ENCODE data around the gene AFF1.

AFF1 gene

GRCh38 chr4:87007528-87008446 lies 73.0 kb downstream of the AFF1 start:
- TF ChIP-seq TAF1 (IDR thresholded peaks at IDR 0.05; ENCODE audit: borderline replicate concordance, insufficient read depth, low read length) = no peak
- peak; percentile 65; the same call in 1 of the 2 replicates for TF ChIP-seq SIN3A (IDR thresholded peaks at IDR 0.05; ENCODE audit: borderline replicate concordance, insufficient read depth, low read length)

GRCh38 chr4:87009095-87009648 lies 74.4 kb downstream of the AFF1 start:
- TF ChIP-seq POLR2AphosphoS5 (IDR thresholded peaks at IDR 0.05; ENCODE audit: low read depth, low read length) = no peak
- TF ChIP-seq SIN3A (IDR thresholded peaks at IDR 0.05; ENCODE audit: borderline replicate concordance, insufficient read depth, low read length) = no peak
- no peak for TF ChIP-seq TAF1 (IDR thresholded peaks at IDR 0.05; ENCODE audit: borderline replicate concordance, insufficient read depth, low read length)
- TF ChIP-seq REST (IDR thresholded peaks at IDR 0.05; ENCODE audit: insufficient read depth in 1 of 2, low read depth in 2 of 2, low read length in 2 of 2) = no peak
- TF ChIP-seq FOXP2 (optimal IDR thresholded peaks at IDR 0.05; ENCODE audit: borderline replicate concordance, extremely low read depth, extremely low read length, insufficient read depth) = no peak

GRCh38 chr4:87010192-87010591 lies 75.4 kb downstream of the AFF1 start:
- TF ChIP-seq REST (IDR thresholded peaks at IDR 0.05; ENCODE audit: insufficient read depth in 1 of 2, low read depth in 2 of 2, low read length in 2 of 2) (no peak), SIN3A (IDR thresholded peaks at IDR 0.05; ENCODE audit: borderline replicate concordance, insufficient read depth, low read length) (no peak), TAF1 (IDR thresholded peaks at IDR 0.05; ENCODE audit: borderline replicate concordance, insufficient read depth, low read length) (no peak)

GRCh38 chr4:87011340-87012034 lies 76.7 kb downstream of the AFF1 start:
- TF ChIP-seq TAF1 (IDR thresholded peaks at IDR 0.05; ENCODE audit: borderline replicate concordance, insufficient read depth, low read length) (no peak), SIN3A (IDR thresholded peaks at IDR 0.05; ENCODE audit: borderline replicate concordance, insufficient read depth, low read length) (peak; percentile 77; the same call in 1 of the 2 replicates), REST (IDR thresholded peaks at IDR 0.05; ENCODE audit: insufficient read depth in 1 of 2, low read depth in 2 of 2, low read length in 2 of 2) (no peak)

- TF ChIP-seq TAF1 (IDR thresholded peaks at IDR 0.05; ENCODE audit: borderline replicate concordance, insufficient read depth, low read length) = no peak
- TF ChIP-seq POLR2AphosphoS5 (IDR thresholded peaks at IDR 0.05; ENCODE audit: low read depth, low read length) = no peak
- no peak for TF ChIP-seq SIN3A (IDR thresholded peaks at IDR 0.05; ENCODE audit: borderline replicate concordance, insufficient read depth, low read length)
- TF ChIP-seq FOXP2 (optimal IDR thresholded peaks at IDR 0.05; ENCODE audit: borderline replicate concordance, extremely low read depth, extremely low read length, insufficient read depth) = no peak
- no peak for TF ChIP-seq REST (IDR thresholded peaks at IDR 0.05; ENCODE audit: insufficient read depth in 1 of 2, low read depth in 2 of 2, low read length in 2 of 2)
These were observed 77.6 kb downstream of the AFF1 start for GRCh38 chr4:87012265-87012953.

Measured in PFSK-1 (cell line).